ENCODE results near the gene ASAH2. TPM values are rescaled to one million over a fixed set of nuclear protein-coding genes. Genes with fewer than 3 reads are reported as not detected.

ASAH2 gene
- total RNA-seq, 1 experiment from 2014 or later: 4.6 TPM

GRCh38 chr10:50211670-50212069 is 39.6 kb downstream of the ASAH2 start:
- Histone ChIP-seq H2BK20ac (ENCODE audit: low read depth, low read length, poor library complexity, severe bottlenecking) (no peak overlapping the region), H3T11ph (ENCODE audit: low read length) (no peak overlapping the region), H3K23me2 (ENCODE audit: insufficient read length, low read depth, low read length, poor library complexity, severe bottlenecking) (no peaks in the 10 kb centered on the region), H3K27ac (ENCODE audit: insufficient read length, low read depth, low read length) (no peak overlapping the region), H4K20me1 (ENCODE audit: control insufficient read depth, insufficient read depth, insufficient read length) (no peaks in the 10 kb centered on the region), H2AK5ac (ENCODE audit: insufficient read length, low read length) (no peak overlapping the region), H3K4me2 (ENCODE audit: insufficient read depth, insufficient read length, low read length) (no peak overlapping the region), H3K4ac (ENCODE audit: low read depth, low read length) (no peak overlapping the region), H4K5ac (ENCODE audit: insufficient read length, low read depth, low read length) (no peak overlapping the region), H3K79me1 (ENCODE audit: insufficient read depth, low read depth, low read length, poor library complexity, severe bottlenecking) (no peaks in the 10 kb centered on the region), H3K9ac (ENCODE audit: extremely low read depth, insufficient read length, low read length) (no peak overlapping the region), H3K18ac (ENCODE audit: insufficient read length, low read depth, low read length) (no peak overlapping the region), H2AFZ (ENCODE audit: low read length) (no peak overlapping the region), H3K27me3 (ENCODE audit: insufficient read depth, low read length) (no peaks in the 10 kb centered on the region), H3K14ac (ENCODE audit: insufficient read depth, low read length) (no peak overlapping the region), H2BK120ac (ENCODE audit: low read depth, low read length, poor library complexity, severe bottlenecking) (no peak overlapping the region), H2BK15ac (ENCODE audit: low read depth, low read length) (no peak overlapping the region), H2BK12ac (ENCODE audit: insufficient read length, low read depth, low read length) (no peak overlapping the region), H3K9me3 (ENCODE audit: control insufficient read depth, low read depth, low read length) (no peaks in the 10 kb centered on the region), H3K56ac (ENCODE audit: insufficient read length, low read depth, low read length) (no peak overlapping the region), H2BK5ac (ENCODE audit: insufficient read length, low read length) (no peak overlapping the region), H4K91ac (ENCODE audit: insufficient read length, low read depth, low read length) (no peak overlapping the region), H4K8ac (replicated peaks; ENCODE audit: insufficient read length, low read depth, low read length) (no peak overlapping the region), H3K79me2 (ENCODE audit: insufficient read depth, low read length) (no peaks in the 10 kb centered on the region), H3K23ac (ENCODE audit: insufficient read length, low read depth, low read length) (no peak overlapping the region), H3K4me1 (ENCODE audit: insufficient read depth, low read length) (no peaks in the 10 kb centered on the region)
- Mint-ChIP-seq H3K36me3 (ENCODE audit: insufficient read depth in 1 of 3, low read depth in 3 of 3) (no peaks in the 10 kb centered on the region), H3K27me3 (ENCODE audit: low read depth) (peaks cover under 1% of the 10 kb centered on the region; the same call in 1 of the 2 replicates), H3K9me3 (peaks cover 0 to 7% of the 10 kb centered on the region in 2 experiments; a peak in 3 of 5 replicates), H3K4me3 (no peak overlapping the region), H3K27ac (no peak overlapping the region), H3K4me1 (peaks cover 3 to 4% of the 10 kb centered on the region in 2 experiments)
- TF ChIP-seq, protein P1, sequence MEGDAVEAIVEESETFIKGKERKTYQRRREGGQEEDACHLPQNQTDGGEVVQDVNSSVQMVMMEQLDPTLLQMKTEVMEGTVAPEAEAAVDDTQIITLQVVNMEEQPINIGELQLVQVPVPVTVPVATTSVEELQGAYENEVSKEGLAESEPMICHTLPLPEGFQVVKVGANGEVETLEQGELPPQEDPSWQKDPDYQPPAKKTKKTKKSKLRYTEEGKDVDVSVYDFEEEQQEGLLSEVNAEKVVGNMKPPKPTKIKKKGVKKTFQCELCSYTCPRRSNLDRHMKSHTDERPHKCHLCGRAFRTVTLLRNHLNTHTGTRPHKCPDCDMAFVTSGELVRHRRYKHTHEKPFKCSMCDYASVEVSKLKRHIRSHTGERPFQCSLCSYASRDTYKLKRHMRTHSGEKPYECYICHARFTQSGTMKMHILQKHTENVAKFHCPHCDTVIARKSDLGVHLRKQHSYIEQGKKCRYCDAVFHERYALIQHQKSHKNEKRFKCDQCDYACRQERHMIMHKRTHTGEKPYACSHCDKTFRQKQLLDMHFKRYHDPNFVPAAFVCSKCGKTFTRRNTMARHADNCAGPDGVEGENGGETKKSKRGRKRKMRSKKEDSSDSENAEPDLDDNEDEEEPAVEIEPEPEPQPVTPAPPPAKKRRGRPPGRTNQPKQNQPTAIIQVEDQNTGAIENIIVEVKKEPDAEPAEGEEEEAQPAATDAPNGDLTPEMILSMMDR (conservative IDR thresholded peaks at IDR 0.05): no peak
- DNase-seq: no peak
- WGBS (ENCODE audit: extremely low coverage, insufficient read length, low lambda C conversion rate): no CpG with 5 or more reads among the region's 3 CpGs
